Ovary (tissue), 3 donors: ENCODE results near the gene UBE2N.

ENCODE experiments used
- EP300 ChIP-seq: sonication (generic); formaldehyde crosslinking; IDR thresholded peaks from one replicate; pipeline ENCODE4 v1.6.1; 2017; ENCODE audit warnings: antibody characterized with exemption
- POLR2A ChIP-seq: fragments of 450-650 bp; IDR thresholded peaks from one replicate; pipeline ENCODE4 v1.6.1; 2017; ENCODE audit warnings: antibody characterized with exemption, mild to moderate bottlenecking, moderate library complexity
- TF ChIP-seq, protein P1 (sequence below), 3 donors: fragments of 450-650 bp in 2 of 3; fragments of 200-600 bp in 1 of 3; IDR thresholded peaks; one replicate each; pipeline versions ENCODE4 v1.5.1 to v1.8.0; 2016 to 2022; ENCODE audit warnings: antibody characterized with exemption in 3 of 3, mild to moderate bottlenecking in 1 of 3
- donor health status: DM: no; HTN: no; CAD: no.

DNA sequence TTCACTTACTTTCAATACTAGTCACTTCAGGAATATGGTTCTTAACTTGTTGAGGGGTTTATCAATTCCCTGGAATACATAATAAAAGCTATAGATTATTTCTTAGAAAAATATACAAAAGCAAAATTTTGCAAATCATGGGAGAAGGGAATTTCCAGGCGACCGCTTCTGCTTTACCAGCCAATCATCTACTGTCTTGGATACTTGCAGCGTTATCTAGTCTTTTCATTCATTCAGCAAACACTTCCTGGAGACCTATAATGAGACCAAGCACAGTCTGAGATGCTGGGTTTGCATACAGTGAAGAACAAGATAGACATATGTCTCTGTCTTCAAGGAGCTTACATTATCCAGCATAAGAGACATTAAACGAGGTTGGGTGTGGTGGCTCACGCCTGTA is 24.1 kb upstream of the UBE2N start:
- TF ChIP-seq, protein P1, sequence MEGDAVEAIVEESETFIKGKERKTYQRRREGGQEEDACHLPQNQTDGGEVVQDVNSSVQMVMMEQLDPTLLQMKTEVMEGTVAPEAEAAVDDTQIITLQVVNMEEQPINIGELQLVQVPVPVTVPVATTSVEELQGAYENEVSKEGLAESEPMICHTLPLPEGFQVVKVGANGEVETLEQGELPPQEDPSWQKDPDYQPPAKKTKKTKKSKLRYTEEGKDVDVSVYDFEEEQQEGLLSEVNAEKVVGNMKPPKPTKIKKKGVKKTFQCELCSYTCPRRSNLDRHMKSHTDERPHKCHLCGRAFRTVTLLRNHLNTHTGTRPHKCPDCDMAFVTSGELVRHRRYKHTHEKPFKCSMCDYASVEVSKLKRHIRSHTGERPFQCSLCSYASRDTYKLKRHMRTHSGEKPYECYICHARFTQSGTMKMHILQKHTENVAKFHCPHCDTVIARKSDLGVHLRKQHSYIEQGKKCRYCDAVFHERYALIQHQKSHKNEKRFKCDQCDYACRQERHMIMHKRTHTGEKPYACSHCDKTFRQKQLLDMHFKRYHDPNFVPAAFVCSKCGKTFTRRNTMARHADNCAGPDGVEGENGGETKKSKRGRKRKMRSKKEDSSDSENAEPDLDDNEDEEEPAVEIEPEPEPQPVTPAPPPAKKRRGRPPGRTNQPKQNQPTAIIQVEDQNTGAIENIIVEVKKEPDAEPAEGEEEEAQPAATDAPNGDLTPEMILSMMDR (IDR thresholded peaks at IDR 0.05) = no peak
- TF ChIP-seq POLR2A = no peak
- TF ChIP-seq EP300 = no peak
